Measurements from ENCODE around the gene ODR4.
"Not testable (repeated sequence)": the region's sequence is repeated elsewhere in the genome, so short reads cannot be mapped to it uniquely, and the experiment has no call there.

ODR4 gene

DNA sequence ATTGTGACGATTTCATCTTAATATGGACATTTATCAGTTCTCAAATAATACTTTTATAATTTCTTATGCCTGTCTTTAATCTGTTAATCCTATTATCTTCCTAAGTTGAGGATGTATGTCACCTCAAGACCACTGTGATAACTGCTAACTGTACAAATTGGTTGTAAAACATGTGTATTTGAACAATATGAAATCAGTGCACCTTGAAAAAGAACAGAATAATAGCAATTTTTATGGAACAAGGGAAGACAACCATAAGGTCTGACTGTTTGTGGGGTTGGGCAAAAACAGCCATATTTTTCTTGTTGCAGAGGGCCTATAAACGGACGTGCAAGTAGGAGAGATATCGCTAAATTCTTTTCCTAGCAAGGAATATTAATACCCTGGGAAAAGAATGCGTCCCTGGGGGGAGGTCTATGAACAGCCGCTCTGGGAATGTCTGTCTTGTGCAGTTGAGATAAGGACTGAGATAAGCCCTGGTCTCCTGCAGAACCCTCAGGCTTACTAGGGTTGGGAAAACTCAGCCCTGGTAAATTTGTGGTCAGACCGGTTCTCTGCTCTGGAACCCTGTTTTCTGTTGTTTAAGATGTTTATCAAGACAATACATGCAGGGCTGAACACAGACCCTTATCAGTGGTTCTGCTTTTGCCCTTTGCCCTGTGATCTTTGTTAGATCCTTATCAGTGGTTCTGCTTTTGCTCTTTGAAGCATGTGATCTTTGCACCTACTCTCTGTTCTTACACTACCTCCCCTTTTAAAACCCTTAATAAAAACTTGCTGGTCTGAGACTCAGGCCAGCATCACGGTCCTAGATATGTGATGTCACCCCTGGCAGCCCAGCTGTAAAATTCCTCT, 27.6 kb upstream of the ODR4 start:
- H3K4me1 ChIP-seq (ENCODE audit: control extremely low read depth in 1 of 4, control insufficient read depth in 4 of 4, insufficient read depth in 4 of 4, low read length in 3 of 4); H3K27me3 ChIP-seq (replicated peaks in 2 of 5; ENCODE audit: control insufficient read depth in 4 of 5, insufficient read depth in 5 of 5, low read length in 4 of 5); H3K9me3 ChIP-seq (ENCODE audit: control extremely low read depth in 1 of 5, control insufficient read depth in 4 of 5, insufficient read depth in 2 of 5, low read depth in 1 of 5, low read length in 4 of 5); H3K27ac ChIP-seq (ENCODE audit: insufficient read depth in 1 of 2, low read depth in 1 of 2, low read length in 2 of 2, poor library complexity in 1 of 2, severe bottlenecking in 2 of 2); H3K4me3 ChIP-seq (ENCODE audit: control insufficient read depth in 1 of 7, extremely low read depth in 1 of 7, insufficient read depth in 4 of 7, low read depth in 2 of 7, low read length in 6 of 7); POLR2A ChIA-PET: not testable (repeated sequence)
- peak in 1 of 3 donors; percentile 13 for DNase-seq
- WGBS (ENCODE audit: insufficient coverage) = 100% methylated on average over 2 of the region's 8 CpGs
- CTCF ChIA-PET = interaction anchor here (0.7 kb wide), 1 partner anchor 13 kb away, joined by 3 read pairs; no protein-coding TSS in a partner anchor
- H3K36me3 ChIP-seq (ENCODE audit: control insufficient read depth in 4 of 4, insufficient read depth in 4 of 4, low read length in 3 of 4) = peaks cover 21 to 94% (median 61%) of the 10 kb centered on the region in 4 experiments

DNA sequence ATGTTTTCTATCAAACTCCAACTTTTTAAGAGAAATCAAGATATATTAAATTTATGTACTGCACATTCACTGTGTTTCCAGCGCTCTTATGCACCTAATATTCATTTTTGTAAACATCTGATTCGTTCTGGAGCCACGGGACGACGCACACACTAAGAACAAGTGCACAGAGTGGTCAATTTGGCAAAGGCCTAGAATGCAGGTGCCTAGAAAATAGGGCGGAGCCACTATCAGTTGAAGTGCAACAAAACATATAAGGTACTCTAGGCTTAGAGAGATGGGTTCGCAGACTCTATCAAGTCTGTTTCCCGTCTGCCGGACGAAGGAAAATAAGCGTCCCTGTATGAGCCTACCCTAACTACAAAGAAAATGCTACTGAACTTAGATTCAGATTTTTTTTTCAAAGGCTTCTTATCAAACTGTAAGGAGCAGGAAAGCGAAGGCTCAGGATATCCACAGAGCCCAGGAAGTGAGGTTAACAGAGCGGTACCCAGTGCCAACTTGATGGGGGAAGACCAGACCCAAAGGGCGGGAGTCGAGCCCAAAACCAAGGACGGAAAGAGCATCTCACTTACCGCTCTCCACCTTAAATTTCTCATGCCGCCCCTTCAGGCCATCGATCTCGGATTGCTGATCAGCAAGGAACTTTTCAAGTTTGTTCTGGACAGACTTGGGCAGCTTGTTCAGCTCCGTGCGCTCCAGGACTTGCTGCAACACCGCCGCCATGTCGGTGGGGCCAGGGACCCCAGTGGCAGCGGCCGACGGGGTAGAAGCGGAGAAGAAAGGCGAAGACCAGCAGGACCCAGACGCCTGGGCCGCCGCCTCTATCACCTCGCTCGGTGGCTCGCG, 1.1 kb upstream of the ODR4 start:
- CTCF ChIA-PET = interaction anchor here (0.7 to 2.4 kb wide), 16 partner anchors 7 to 529 kb away, joined by 3 to 20 read pairs (median 3); no protein-coding TSS in a partner anchor
- WGBS (ENCODE audit: insufficient coverage) = under 1% methylated on average over 24 of the region's 37 CpGs

DNA sequence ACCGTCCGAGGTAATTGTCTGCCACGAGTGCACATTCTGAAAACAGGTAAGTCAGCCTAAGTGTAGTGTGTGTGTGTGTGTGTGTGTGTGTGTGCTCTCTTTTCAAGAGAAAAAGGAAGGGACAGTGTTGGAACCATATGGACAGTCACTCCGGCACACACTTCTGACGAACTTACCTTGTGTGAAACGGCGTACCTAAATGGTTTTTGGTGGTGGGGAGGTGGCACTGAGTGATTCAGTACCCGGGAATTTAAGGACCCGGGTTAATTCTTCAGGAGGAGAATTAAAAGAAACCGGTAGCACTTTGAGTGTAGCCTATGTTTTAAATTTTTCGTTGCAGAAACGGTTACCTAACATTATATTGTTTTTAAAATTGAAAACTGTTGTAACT, 286 bp downstream of the ODR4 start:
- peaks cover 0 to 29% (median 16%) of the 10 kb centered on the region in 4 experiments for H3K4me1 ChIP-seq (ENCODE audit: control extremely low read depth in 1 of 4, control insufficient read depth in 4 of 4, insufficient read depth in 4 of 4, low read length in 3 of 4)
- H3K36me3 ChIP-seq (ENCODE audit: control insufficient read depth in 4 of 4, insufficient read depth in 4 of 4, low read length in 3 of 4) = peaks cover 2 to 28% (median 17%) of the 10 kb centered on the region in 4 experiments
- H3K27ac ChIP-seq (ENCODE audit: insufficient read depth in 1 of 2, low read depth in 1 of 2, low read length in 2 of 2, poor library complexity in 1 of 2, severe bottlenecking in 2 of 2) = peak overlapping the region; percentile 89 to 97
- WGBS (ENCODE audit: insufficient coverage) = 0% methylated on average over 8 of the region's 12 CpGs
- ChIA-PET CTCF (interaction anchor here (0.8 to 2.4 kb wide), 5 partner anchors 10 to 528 kb away, joined by 3 to 20 read pairs (median 3); no protein-coding TSS in a partner anchor), POLR2A (interaction anchor here (1.1 kb wide), 1 partner anchor 304 kb away, joined by 4 read pairs; the partner anchor contains the start of gene PTGS2)
- H3K4me3 ChIP-seq (ENCODE audit: control insufficient read depth in 1 of 7, extremely low read depth in 1 of 7, insufficient read depth in 4 of 7, low read depth in 2 of 7, low read length in 6 of 7) = peak overlapping the region; percentile 86 to 100 (median 96)
- no peaks in the 10 kb centered on the region for H3K27me3 ChIP-seq (replicated peaks in 2 of 5; ENCODE audit: control insufficient read depth in 4 of 5, insufficient read depth in 5 of 5, low read length in 4 of 5)
- H3K9me3 ChIP-seq (ENCODE audit: control extremely low read depth in 1 of 5, control insufficient read depth in 4 of 5, insufficient read depth in 2 of 5, low read depth in 1 of 5, low read length in 4 of 5) = no peaks in the 10 kb centered on the region
- no peak for DNase-seq

More for the DNA sequence above, 1.1 kb upstream of the ODR4 start:
- H3K27me3 ChIP-seq (replicated peaks in 2 of 5; ENCODE audit: control insufficient read depth in 4 of 5, insufficient read depth in 5 of 5, low read length in 4 of 5) = no peaks in the 10 kb centered on the region
- peak; percentile 23 to 72 (median 61) for DNase-seq
- peak overlapping the region; percentile 89 to 97 for H3K27ac ChIP-seq (ENCODE audit: insufficient read depth in 1 of 2, low read depth in 1 of 2, low read length in 2 of 2, poor library complexity in 1 of 2, severe bottlenecking in 2 of 2)
- POLR2A ChIA-PET = interaction anchor here (0.8 to 1.1 kb wide), 2 partner anchors 19 to 306 kb away, joined by 3 to 4 read pairs; partner anchors contain the start of gene PTGS2
- peaks cover 7 to 31% (median 22%) of the 10 kb centered on the region in 4 experiments for H3K36me3 ChIP-seq (ENCODE audit: control insufficient read depth in 4 of 4, insufficient read depth in 4 of 4, low read length in 3 of 4)
- peaks cover 0 to 29% (median 16%) of the 10 kb centered on the region in 4 experiments for H3K4me1 ChIP-seq (ENCODE audit: control extremely low read depth in 1 of 4, control insufficient read depth in 4 of 4, insufficient read depth in 4 of 4, low read length in 3 of 4)
- H3K4me3 ChIP-seq (ENCODE audit: control insufficient read depth in 1 of 7, extremely low read depth in 1 of 7, insufficient read depth in 4 of 7, low read depth in 2 of 7, low read length in 6 of 7) = peak overlapping the region; percentile 86 to 100 (median 96)
- no peaks in the 10 kb centered on the region for H3K9me3 ChIP-seq (ENCODE audit: control extremely low read depth in 1 of 5, control insufficient read depth in 4 of 5, insufficient read depth in 2 of 5, low read depth in 1 of 5, low read length in 4 of 5)

DNA sequence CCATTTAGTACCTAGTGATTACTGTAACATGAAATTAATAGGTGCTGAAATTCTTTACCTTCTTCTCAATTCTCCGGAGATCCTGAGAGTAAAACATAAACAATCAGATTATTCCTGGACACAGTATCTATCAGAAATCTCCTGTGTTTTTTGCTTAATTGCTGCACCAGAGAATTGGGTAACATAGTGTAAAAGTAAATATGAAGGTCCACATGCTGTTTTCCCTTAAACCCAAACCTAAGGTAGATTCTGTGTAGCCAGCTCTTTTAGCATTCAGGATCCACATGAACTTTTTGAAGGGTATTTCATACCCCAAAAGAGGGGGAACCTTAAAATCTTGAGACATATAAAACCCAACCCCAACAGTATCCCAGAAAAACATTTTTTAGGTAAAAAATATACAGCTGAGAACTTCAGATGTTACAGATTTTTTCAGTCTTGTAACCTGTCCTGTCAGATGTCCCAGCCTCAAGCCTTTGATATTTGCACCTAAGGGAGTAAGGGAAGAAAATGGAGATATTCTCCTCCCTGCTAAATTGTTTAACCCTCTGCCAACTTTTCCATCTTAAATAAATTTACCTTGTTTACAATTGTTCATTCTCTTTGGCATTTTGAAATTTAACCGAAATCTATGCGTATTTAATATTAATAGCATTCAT, 11.2 kb downstream of the ODR4 start:
- Histone ChIP-seq H3K36me3 (ENCODE audit: control insufficient read depth in 4 of 4, insufficient read depth in 4 of 4, low read length in 3 of 4) (peaks cover 10 to 61% (median 43%) of the 10 kb centered on the region in 4 experiments), H3K4me3 (ENCODE audit: control insufficient read depth in 1 of 7, extremely low read depth in 1 of 7, insufficient read depth in 4 of 7, low read depth in 2 of 7, low read length in 6 of 7) (no peak overlapping the region), H3K4me1 (ENCODE audit: control extremely low read depth in 1 of 4, control insufficient read depth in 4 of 4, insufficient read depth in 4 of 4, low read length in 3 of 4) (no peaks in the 10 kb centered on the region), H3K27ac (ENCODE audit: insufficient read depth in 1 of 2, low read depth in 1 of 2, low read length in 2 of 2, poor library complexity in 1 of 2, severe bottlenecking in 2 of 2) (no peak overlapping the region), H3K9me3 (ENCODE audit: control extremely low read depth in 1 of 5, control insufficient read depth in 4 of 5, insufficient read depth in 2 of 5, low read depth in 1 of 5, low read length in 4 of 5) (no peaks in the 10 kb centered on the region), H3K27me3 (replicated peaks in 2 of 5; ENCODE audit: control insufficient read depth in 4 of 5, insufficient read depth in 5 of 5, low read length in 4 of 5) (no peaks in the 10 kb centered on the region)
- no peak for DNase-seq
- CTCF ChIA-PET = interaction anchor here (4.8 kb wide), 1 partner anchor 11 kb away, joined by 20 read pairs; the partner anchor contains the start of genes ODR4 and TPR
- WGBS (ENCODE audit: insufficient coverage) = no CpG with 5 or more reads among the region's 3 CpGs
- POLR2A ChIA-PET = no interaction called here

DNA sequence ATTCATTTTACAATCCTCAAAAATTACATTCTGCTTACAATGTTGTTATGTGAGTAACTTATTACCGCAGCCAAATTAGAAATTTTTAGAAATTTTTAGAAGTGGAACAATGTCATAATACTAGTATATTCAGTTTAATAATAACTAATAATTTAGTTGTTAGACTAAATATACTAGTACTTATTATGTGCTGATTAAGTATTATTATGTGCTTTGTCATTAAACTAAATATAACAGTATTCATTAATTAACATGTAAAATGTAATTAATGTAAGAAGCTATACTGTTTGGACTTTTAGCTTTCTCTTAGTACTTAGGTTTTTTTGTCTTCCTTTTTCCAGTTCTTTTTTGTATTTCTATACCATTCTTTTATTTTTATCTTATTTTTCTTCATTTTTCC, 15.3 kb downstream of the ODR4 start:
- Histone ChIP-seq H3K4me1 (ENCODE audit: control extremely low read depth in 1 of 4, control insufficient read depth in 4 of 4, insufficient read depth in 4 of 4, low read length in 3 of 4) (no peaks in the 10 kb centered on the region), H3K27ac (ENCODE audit: insufficient read depth in 1 of 2, low read depth in 1 of 2, low read length in 2 of 2, poor library complexity in 1 of 2, severe bottlenecking in 2 of 2) (no peak overlapping the region), H3K36me3 (ENCODE audit: control insufficient read depth in 4 of 4, insufficient read depth in 4 of 4, low read length in 3 of 4) (peaks cover 19 to 65% (median 36%) of the 10 kb centered on the region in 4 experiments), H3K4me3 (ENCODE audit: control insufficient read depth in 1 of 7, extremely low read depth in 1 of 7, insufficient read depth in 4 of 7, low read depth in 2 of 7, low read length in 6 of 7) (no peak overlapping the region), H3K27me3 (replicated peaks in 2 of 5; ENCODE audit: control insufficient read depth in 4 of 5, insufficient read depth in 5 of 5, low read length in 4 of 5) (no peaks in the 10 kb centered on the region), H3K9me3 (ENCODE audit: control extremely low read depth in 1 of 5, control insufficient read depth in 4 of 5, insufficient read depth in 2 of 5, low read depth in 1 of 5, low read length in 4 of 5) (no peaks in the 10 kb centered on the region)
- DNase-seq = no peak
- POLR2A ChIA-PET = no interaction called here
- WGBS (ENCODE audit: insufficient coverage) = no CpG with 5 or more reads among the region's 1 CpG
- CTCF ChIA-PET = interaction anchor here (1.0 kb wide), 1 partner anchor 15 kb away, joined by 3 read pairs; no protein-coding TSS in a partner anchor

DNA sequence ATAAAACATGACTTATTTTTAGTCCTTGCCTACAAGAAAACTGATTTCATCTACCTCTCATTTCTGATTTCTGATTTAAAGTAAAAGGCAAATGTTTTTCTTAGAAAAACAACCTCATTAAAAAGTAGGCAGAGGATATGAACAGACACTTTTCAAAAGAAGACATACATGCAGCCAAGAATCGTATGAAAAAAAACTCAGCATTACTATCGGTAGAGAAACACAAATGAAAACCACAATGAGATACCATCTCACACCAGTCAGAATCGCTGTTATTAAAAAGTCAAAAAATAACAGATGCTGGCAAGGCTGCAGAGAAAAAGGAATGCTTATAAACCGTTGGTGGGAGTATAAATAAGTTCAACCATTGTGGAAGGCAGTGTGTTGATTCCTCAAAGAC, 16.2 kb downstream of the ODR4 start:
- ChIA-PET POLR2A (no interaction called here), CTCF (no interaction called here)
- Histone ChIP-seq H3K36me3 (ENCODE audit: control insufficient read depth in 4 of 4, insufficient read depth in 4 of 4, low read length in 3 of 4) (peaks cover 17 to 66% (median 39%) of the 10 kb centered on the region in 4 experiments), H3K27me3 (replicated peaks in 2 of 5; ENCODE audit: control insufficient read depth in 4 of 5, insufficient read depth in 5 of 5, low read length in 4 of 5) (no peaks in the 10 kb centered on the region), H3K4me1 (ENCODE audit: control extremely low read depth in 1 of 4, control insufficient read depth in 4 of 4, insufficient read depth in 4 of 4, low read length in 3 of 4) (no peaks in the 10 kb centered on the region), H3K9me3 (ENCODE audit: control extremely low read depth in 1 of 5, control insufficient read depth in 4 of 5, insufficient read depth in 2 of 5, low read depth in 1 of 5, low read length in 4 of 5) (no peaks in the 10 kb centered on the region), H3K4me3 (ENCODE audit: control insufficient read depth in 1 of 7, extremely low read depth in 1 of 7, insufficient read depth in 4 of 7, low read depth in 2 of 7, low read length in 6 of 7) (no peak overlapping the region), H3K27ac (ENCODE audit: insufficient read depth in 1 of 2, low read depth in 1 of 2, low read length in 2 of 2, poor library complexity in 1 of 2, severe bottlenecking in 2 of 2) (no peak overlapping the region)
- DNase-seq = peak in 1 of 3 donors; percentile 7
- WGBS (ENCODE audit: insufficient coverage) = no CpG with 5 or more reads among the region's 4 CpGs

Data from common myeloid progenitor, CD34-positive (primary cell).